Stimulated activated CD4-positive, alpha-beta T cell treated with anti-CD3 and anti-CD28 coated beads, Interleukin-2, amount 100 ng/mL, for 24 hours (primary cell): ENCODE measurements around the gene INS.

Experiments
- DNase-seq, 2 donors: peaks; one replicate each; pipeline ENCODE4 v3.0.0-alpha.2; 2020

The INS gene

DNA sequence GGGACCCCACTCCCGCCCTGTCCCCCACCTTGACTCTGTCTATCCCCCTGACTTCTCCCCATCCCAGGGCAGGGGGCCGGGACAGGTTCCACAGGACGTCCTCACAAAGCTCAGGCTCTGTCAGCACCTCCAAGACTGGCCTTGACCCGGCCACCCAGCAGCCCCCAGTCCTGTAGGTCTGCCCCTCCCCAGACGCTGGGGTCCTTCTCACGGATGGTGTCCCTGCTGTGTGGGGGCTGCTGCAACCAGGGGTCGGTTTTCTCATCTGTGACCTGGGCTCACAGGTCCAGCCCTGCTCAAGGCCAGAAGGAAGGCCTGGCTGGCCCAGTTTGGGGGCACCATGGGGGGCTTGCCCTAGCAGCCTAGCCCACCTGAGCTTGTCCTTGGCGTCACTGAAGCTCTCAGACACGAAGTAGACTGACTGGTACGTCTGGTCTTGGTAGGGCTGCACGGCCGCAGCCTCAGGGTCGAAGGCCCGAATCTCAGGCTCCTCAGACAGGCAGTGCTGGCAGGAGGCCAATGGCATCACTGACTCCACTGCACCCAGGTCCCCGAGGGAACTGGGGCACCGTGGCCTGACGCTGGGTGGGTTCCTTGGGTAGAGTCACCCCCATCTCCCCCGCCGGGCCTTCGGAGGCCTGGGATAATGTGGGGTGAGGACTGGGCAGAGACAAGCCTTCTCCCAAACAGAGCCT lies 4.0 kb upstream of the INS start:
- no peak for DNase-seq

DNA sequence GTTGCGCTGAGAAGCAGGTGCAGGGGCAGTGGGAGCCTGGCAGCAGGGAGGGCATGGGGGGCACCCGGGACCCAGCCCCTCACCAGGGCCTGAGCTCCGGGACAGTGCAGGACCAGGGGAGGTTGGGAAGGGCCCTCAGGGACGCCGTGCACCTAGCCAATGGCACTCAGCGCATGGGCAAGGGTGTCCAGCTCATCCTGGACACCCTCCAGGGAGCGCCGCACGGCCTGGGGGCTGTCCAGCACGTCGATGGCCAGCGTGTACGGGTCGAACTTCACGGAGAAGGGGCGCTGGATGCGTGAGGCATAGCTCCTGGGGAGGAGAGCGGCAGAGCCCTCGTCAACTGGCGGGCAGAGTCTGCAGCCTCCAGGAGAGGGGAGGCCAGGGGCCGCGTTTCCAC lies 3.1 kb upstream of the INS start:
- DNase-seq = no peak

DNA sequence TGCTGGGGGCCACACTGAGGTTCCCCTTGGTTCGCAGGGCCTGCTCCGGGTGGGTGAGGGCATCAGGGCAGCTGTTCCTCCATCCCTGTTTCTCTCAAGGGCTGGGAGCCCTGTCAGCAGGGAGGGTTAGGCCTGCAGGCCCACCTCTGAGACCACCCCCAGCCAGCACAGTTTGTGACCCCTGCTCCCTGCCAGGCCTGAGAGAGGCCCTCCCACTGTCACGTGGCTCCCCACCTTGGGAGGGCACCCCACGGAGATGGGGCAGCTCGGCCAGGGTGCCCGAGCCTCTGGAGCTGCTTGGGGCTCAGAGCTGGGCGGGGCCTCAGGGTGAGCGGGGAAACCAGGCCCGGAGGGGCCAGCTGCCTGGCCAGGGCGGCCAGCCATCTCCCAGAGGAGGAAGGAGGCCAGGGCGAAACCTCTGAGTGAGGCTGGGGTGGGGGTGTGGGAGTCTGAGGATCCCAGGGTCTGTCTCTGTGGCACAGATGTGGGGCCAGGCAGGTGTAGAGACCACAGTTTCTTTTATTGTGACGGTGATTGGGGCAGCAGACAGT lies 2.5 kb upstream of the INS start:
- DNase-seq = no peak

DNA sequence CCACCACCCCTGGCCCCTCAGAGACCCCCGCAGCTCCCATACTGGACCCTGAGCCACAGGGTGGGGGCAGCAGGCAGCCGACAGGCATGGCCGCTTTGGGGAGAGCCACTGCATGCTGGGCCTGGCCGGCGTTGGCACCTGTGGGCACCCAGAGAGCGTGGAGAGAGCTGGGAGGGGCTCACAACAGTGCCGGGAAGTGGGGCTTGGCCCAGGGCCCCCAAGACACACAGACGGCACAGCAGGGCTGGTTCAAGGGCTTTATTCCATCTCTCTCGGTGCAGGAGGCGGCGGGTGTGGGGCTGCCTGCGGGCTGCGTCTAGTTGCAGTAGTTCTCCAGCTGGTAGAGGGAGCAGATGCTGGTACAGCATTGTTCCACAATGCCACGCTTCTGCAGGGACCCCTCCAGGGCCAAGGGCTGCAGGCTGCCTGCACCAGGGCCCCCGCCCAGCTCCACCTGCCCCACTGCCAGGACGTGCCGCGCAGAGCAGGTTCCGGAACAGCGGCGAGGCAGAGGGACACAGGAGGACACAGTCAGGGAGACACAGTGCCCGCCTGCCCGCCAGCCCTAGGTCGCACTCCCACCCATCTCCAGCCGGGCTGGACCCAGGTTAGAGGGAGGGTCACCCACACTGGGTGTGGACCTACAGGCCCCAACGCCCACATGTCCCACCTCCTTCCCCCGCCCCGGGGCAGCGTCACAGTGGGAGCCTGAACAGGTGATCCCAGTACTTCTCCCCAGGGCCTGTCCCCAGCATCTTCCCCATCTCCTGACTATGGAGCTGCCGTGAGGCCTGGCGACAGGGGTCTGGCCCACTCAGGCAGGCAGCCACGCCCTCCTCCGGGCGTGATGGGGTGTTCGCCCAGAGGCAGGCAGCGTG lies 1.2 kb downstream of the INS start:
- no peak for DNase-seq

DNA sequence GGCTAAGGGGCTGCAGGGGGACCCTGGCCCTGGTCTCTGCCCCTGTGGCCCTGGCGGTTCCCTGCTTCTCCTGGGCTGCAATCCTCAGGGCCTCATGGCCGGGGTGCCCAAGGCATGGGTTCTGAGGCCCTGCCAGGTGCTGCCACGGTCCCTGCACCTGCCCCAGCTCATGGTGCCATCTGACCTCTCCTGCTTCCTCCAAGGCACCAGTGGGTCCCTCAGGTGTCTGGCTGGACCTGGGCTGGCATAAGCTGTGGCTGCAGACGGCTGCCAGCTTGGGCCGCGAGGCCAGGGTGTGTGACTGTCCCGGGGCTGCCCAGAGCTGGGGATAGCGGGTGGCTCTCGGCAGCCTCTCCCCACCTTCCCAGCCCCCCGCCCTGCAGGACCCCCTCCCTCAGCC lies 2.0 kb downstream of the INS start:
- no peak for DNase-seq

DNA sequence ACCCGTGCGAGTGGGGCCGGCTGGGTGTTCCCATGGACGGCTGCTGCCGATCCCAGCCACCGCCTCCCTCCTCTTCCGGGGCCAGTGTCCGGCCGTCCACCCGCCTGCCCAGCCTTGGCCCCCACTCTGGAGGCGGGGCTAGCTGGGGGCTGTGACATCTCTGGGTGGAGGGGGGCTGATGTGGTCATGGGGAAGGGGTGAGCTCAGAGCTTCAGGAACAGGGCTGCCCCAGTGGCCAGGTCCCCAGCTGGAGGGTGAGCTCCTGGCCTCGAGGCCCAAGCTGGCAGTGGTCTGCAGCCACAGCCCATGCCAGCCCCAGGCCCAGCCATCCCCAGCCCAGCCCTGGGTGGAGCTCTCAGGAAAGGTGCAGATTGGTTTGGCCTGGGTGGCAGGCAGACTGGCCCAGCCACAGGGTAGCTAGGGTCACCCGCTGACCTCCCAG lies 2.7 kb downstream of the INS start:
- no peak for DNase-seq

DNA sequence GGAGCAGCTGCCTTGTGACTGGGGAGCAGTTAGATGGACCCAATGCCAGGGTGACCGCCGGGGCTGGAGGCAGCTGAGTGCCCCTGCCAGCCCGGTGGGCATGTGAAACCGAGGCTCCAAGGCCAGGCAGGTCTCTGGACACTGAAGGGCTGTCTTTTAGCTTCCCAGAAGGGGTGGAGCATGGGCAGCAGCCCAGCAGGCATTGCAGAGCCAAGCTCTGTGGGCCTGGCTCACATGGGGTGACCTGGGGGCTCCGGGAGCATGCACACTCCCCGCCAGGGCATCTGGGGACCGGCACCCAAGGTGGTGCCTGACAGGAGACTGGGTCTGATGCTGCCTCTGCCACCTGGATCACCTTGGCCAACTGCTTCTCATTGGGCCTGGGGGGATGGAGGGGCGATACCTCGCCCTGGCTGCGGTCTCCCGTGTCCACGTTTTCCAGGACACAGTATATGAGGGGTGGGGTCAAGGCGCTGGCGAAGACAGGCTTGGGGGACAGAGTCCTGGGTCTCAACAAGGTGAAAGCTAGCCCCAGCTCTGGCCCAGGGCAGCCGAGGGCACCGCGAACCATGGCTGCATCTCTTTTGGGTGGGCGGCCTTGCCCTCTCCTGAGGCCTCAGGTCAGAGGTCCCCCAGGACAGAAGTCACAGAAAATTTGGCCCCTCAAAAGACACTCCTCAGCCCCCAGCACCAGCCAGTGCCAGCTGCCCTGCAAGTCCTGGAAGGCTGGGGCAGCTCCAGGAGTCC lies 3.5 kb downstream of the INS start:
- no peak for DNase-seq

DNA sequence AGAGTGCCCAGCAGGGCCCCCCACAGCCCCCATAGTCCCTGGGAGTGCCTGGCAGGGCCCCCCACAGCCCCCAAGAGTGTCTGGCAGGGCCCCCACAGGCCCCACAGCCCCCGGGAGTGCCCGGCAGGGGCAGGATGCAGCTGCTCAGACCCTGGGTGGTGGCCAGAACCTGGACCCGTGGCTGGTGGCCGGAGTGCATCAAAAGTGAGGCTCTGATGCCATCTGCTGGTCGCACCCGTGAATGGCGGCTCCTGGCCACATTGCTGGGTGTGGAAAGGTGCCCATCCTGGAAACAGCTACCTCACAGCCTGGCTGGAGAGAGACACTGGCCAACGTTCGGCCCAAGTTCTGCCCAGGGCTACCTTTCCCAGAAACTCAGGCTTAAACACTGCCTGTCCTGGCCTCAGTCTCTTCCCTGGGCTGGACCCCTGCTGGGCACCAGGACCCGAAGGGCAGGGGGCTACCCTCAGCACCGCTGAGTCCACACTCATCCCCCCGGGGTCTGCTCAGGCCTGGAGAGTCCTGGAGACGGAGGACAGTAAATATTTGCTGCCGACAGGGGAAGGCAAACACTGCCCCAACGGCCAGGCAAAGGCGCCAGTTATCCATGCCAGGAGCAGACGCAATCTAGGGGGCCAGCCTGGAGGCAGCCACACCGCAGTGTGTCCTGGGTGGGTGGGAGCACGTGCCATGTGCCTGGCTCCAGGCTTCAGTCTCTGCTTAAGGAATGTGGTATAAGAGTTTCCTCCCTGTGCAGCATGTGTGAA lies 4.4 kb downstream of the INS start:
- peak; percentile 66 to 75 for DNase-seq

DNA sequence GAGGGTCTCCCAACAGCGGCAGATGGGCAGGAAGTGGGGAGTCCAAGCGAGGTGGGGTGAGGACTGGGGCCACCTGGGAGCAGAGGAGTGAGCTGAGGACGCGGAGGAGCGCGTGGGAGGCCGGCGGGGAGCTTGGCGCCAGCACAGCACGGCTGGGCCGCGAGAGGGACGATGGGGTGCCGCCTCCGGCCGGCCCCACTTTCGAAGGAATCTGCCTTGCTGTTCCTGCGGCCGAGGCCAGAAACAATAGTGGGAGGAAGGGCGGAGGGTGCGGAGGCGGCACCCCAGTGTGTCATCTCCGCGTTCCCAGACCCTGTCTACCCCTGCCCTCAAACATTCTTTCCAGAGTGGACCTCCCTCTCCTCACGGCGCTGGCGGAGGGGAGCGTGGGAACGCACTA lies 5.5 kb downstream of the INS start:
- no peak for DNase-seq

DNA sequence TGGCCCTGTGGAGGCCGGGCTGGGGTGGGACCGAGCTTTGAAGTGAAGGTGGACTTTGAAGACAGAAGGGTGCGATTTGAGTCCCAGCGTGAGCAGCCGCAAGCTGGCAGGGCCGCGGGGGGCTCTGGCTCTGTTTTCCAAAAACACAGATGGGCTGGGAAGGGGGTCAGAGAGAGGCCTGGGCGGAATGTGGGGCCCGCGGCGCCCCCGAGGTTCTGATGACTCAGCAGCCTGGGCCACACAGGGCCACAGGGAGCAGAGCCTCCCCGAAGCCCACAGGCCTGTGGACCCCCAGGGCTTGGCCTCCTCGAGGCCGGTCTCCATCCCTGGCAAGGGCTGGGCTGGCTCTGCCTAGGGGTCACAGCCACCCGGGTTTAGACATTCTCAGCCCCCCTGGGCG lies 6.1 kb downstream of the INS start:
- no peak for DNase-seq

DNA sequence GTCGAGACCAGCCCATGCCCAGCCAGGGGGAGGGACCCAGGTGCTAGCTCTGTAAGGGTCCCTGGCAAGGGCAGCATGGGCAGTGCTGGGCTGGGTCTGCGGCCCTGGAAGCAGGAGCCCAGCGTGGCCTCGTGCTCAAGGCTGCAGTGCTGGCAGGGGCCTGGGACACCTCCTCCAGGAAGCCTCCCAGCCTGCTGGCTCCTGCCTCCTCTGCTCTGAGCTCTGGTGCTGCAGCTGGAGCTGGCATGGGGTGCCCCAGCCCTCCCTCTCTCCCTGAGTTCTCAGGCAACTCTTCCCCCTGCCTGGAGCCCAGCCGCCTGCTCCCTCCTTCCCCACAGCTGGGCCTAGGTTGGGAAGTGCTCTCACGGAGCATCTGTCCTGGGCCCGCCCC lies 6.8 kb downstream of the INS start:
- no peak for DNase-seq

DNA sequence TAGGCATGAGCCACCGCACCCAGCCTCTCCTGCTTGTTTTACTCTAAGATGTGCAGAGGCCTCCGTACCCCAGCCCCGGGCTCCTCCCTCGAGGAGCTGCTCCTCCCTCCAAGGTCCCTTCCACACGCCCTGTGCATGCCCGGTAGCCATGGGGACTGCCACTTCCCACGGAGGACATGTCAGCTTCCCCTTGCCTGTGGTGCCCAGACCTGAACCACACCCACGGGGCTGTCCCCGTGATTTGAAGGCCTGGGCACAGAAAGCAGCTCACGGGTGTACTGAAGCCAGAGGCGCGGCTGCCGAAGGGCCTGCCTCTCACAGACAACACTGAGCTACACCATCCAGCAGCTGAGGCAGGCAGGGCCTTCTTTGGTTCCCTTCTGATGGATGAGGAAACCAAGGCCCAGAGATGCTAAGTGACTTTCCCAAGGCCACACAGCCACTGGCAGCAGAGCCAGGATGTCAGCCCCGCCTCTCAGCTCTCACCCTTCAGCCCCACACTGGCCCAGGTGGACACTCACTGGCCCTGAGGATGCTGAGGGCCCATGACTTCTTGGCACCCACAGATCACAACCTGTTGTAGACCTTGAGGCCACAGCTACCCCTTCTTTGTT lies 7.3 kb downstream of the INS start:
- DNase-seq = no peak

DNA sequence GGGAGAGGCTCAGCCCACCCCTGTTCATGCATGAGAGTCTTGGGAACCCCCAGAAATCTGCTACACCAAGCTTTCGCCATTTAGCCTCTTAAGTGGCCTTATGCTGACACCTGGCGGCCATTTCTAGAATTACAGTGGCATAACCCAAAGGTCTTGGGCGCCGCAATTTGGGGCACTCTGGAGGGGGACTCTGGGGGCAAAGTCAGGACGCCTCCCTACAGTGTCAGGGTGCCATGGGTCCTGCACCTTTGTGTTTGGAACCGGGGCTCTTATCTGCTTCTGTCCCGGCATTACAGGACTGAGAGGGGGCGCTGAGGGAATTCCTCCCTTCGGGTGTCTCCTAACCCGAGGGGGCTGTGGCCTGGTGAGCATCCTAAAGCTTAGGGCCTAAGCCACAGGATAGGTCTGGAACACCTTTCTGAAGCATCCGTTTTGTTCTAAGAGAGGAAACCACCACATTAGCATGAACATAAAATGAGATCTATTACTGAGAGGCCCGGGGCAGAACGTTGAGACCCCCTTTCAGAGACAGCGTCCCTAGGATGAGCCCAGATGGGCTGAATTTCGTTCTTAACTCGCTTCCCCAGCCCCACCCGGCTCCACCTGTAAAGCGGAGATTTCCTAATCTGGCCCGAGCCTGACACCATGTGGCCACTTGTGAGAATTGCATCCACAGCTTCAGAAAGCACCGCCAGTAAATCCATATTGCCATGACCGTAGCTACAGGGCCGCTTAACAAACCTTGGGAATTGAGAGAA lies 9.3 kb downstream of the INS start:
- peak; percentile 83 to 85 for DNase-seq

DNA sequence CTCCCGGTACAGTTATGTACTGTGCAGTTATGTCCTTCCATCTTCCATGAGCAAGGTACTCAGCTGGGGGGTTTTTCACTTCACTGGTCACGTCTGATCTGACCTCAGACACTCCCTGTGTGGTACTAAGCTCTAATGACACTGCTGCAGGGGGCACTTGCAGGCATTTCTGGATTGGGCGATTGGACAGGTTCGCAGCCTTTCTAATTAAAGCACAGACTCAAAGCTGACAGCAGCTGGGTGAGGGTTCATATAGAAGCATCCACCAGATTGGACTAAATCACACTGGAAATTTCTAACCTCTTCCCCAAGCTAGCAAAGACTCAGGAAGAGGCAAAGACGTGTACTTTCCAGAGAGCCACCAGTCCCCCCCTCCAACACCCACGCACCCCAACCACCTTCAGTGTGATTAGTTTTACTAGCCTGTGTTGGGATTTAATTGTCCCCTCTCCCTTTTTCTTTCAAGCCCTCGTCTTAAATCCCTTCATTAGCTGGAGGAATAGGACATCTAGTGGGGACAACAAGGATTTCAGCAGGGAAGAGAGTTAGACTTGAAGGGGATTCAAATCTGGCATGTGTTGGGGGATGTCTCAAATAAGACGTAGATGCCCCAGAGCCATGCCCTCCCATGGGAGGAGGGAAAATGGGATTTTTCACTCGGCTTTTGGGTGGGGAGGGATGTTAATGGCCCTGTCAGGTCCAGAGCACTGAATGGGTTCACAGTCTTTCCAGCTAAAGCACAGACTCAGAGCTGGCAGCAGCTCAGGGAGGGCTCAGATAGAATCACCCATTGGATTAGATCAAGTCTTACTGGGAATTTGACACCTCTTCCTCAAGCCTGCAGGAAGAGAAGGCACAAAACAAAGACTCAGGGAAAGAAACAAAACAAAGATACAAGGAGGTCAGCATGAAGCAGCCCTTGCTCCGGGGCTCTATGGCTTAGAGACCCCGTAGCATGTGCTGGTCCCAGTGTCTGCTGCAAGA lies 10.9 kb downstream of the INS start:
- no peak for DNase-seq

DNA sequence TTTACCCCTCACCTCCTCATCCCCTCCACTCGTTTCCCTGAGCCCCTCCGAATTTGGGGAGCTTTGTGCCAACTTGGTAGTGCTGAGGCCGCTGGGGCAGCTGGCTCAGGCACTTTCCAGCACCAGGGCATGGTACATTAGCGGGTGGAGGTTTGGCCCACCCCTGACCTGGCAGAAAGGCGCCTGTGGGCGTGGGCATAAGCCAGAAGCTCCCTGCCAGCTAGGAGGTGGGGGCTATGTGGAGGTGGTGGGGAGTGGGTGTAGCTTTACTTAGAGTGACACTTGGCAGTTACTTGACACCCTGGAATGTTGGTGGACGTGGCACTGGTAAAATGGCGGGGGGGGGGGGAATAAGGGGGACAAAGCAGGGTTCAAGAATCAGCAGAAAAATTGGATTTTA lies 11.5 kb downstream of the INS start:
- DNase-seq = no peak

DNA sequence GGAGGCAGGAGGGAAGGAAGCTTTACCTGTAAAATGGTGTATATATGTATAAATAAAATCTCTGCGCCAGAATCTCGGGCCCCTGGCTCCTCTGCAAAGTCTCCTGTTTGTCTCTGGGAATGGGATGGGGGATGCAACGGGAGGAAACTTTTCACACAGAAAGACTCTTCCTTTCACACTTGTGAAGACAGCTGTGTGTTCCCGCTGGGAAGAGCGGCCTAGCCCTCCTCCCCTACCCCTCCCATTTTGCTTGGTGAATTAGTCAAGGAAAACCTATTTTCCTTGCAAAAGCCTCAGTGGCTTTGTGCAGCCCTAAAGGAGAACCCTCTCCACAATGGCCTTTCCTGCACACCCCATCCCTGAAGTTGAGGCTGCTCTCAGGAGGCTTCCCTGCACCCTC lies 12.4 kb downstream of the INS start:
- no peak for DNase-seq

DNA sequence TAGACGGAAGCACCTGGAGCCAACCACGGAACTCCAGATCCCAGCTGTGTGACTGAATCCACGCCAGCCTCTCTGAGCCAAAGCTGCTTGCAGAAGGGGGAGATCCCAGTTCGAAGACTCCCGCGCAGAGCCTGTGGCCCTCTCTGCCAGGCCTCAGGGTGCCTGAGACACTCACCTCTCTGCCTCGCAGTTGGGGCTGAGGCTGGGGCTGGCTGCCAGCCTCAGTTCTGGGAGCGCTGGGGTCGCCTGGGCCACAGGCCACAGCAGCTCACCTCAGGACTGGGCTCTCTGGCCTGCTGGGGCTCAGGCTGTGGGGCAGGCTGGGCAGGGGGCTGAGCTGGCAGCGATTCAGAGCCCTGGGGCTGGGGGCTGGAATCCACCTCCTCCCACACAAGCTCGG lies 13.6 kb downstream of the INS start:
- no peak for DNase-seq

DNA sequence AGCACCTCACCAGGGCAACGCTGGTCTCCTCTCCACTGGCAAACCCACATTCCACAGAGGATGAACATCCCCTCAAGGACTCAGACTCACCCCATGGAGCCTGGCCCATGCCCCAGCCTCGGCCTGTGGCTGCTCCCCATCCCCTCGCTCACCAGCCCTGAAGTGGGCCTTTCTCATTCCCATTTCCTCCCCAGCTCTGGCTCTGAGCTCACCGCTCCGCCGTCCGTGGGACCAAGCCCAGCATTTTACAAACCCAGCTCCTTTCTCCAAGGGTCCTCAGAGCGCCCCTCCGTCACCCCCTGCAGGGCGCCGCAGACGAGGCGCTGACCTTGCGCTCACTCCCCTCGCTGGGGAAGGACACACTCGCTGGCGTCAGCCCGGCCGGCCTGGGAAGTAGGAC lies 15.0 kb downstream of the INS start:
- DNase-seq = no peak

DNA sequence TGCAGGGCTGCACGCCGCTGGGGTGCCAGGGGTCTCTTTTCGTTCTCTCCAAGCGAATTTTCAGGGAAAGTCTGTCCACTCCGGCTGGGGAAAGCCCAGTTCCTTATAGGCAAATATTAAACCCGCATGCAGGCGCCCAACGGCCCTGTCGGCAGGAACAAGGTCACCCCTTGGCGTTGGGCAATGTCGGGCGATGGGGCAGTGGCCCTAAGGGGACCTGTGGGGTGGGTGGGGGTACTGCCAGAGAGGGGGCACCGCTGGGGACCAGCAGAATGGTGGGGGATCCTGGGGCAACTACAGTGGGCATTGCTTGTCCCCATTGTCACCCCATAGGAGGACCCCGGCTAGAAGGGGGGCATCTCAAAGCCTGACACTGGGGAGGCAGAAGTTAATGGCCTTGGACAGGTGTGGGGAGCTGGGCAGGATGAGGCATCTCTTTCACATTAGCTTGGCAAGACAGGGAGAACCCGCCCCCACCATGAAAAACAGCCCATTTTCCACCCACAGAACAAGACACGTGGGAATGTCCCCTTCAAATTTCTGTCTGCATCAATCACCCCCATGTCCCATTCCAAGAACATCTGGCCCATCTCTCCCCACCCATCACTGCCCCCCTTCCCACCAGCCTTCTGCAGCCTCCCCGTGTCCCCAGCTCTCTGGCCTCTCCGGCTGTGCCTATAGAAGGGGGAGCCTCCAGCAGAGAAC lies 16.3 kb downstream of the INS start:
- no peak for DNase-seq
